ENCODE measurements around the gene PCGF6. TPM values are rescaled to one million over a fixed set of nuclear protein-coding genes. Genes with fewer than 3 reads are reported as not detected.
"Not testable (repeated sequence)": the region's sequence is repeated elsewhere in the genome, so short reads cannot be mapped to it uniquely, and the experiment has no call there.

The PCGF6 gene
- polyA plus RNA-seq, 1 of the 3 experiments (the other 2 are of a cell fraction): 5.1 TPM

- H3K4me1 ChIP-seq (ENCODE audit: control insufficient read depth in 1 of 2, insufficient read depth in 2 of 2, low read depth in 1 of 2, low read length in 1 of 2): no peaks in the 10 kb centered on the region
- no peak for TF ChIP-seq FOXJ3 (CRISPR knock-in tag; IDR thresholded peaks at IDR 0.05)
- TF ChIP-seq TCF12 (IDR thresholded peaks at IDR 0.05): no peak
- no peak for TF ChIP-seq MAX (IDR thresholded peaks at IDR 0.05; ENCODE audit: low read depth)
- no peaks in the 10 kb centered on the region for H3K27me3 ChIP-seq (ENCODE audit: insufficient read depth)
- no peak overlapping the region for H3K27ac ChIP-seq (ENCODE audit: low read depth in 2 of 2, low read length in 1 of 2)
- WGBS (ENCODE audit: low lambda C conversion rate): 65% methylated on average over 5 of the region's 5 CpGs
- peaks cover 3% of the 10 kb centered on the region for H3F3A ChIP-seq (replicated peaks; ENCODE audit: insufficient read depth)
- no peak overlapping the region for H2AFZ ChIP-seq (ENCODE audit: low read depth)
- H3K4me3 ChIP-seq (ENCODE audit: low read depth in 2 of 2, low read length in 1 of 2): no peak overlapping the region
- ChIA-PET CTCF (no interaction called here), POLR2A (interaction anchor here (0.6 kb wide), 1 partner anchor 374 kb away, joined by 3 read pairs; no protein-coding TSS in a partner anchor)
- no peak overlapping the region for H3K9ac ChIP-seq
- H3K36me3 ChIP-seq (replicated peaks in 1 of 2; ENCODE audit: control insufficient read depth in 1 of 2, insufficient read depth in 2 of 2, low read length in 1 of 2): no peaks in the 10 kb centered on the region
- no peaks in the 10 kb centered on the region for H4K20me1 ChIP-seq (ENCODE audit: insufficient read depth)
- no peaks in the 10 kb centered on the region for H3K9me2 ChIP-seq
- H3K9me3 ChIP-seq: no peaks in the 10 kb centered on the region
- no peaks in the 10 kb centered on the region for H3K79me2 ChIP-seq (ENCODE audit: insufficient read depth)
- no peak overlapping the region for H3K4me2 ChIP-seq
- no peak for DNase-seq
These were observed 5.1 kb upstream of the PCGF6 start for GRCh38 chr10:103355906-103356599.

GRCh38 chr10:103354567-103354966 is 3.6 kb upstream of the PCGF6 start:
- H4K20me1 ChIP-seq (ENCODE audit: insufficient read depth); H2AFZ ChIP-seq (ENCODE audit: low read depth); H3K4me1 ChIP-seq (ENCODE audit: control insufficient read depth in 1 of 2, insufficient read depth in 2 of 2, low read depth in 1 of 2, low read length in 1 of 2); H3K9ac ChIP-seq; H3K27ac ChIP-seq (ENCODE audit: low read depth in 2 of 2, low read length in 1 of 2); CTCF ChIA-PET; POLR2A ChIA-PET; H3K27me3 ChIP-seq (ENCODE audit: insufficient read depth); H3K4me2 ChIP-seq; H3K9me2 ChIP-seq; DNase-seq; H3K36me3 ChIP-seq (replicated peaks in 1 of 2; ENCODE audit: control insufficient read depth in 1 of 2, insufficient read depth in 2 of 2, low read length in 1 of 2); H3K4me3 ChIP-seq (ENCODE audit: low read depth in 2 of 2, low read length in 1 of 2); H3K9me3 ChIP-seq: not testable (repeated sequence)
- WGBS (ENCODE audit: low lambda C conversion rate): 94% methylated on average over 4 of the region's 4 CpGs
- Histone ChIP-seq H3F3A (replicated peaks; ENCODE audit: insufficient read depth) (peaks cover 11% of the 10 kb centered on the region), H3K79me2 (ENCODE audit: insufficient read depth) (peaks cover 13% of the 10 kb centered on the region)

GRCh38 chr10:103353281-103353680 is 2.3 kb upstream of the PCGF6 start:
- no peaks in the 10 kb centered on the region; a peak in 1 of 4 replicates for H3K4me1 ChIP-seq (ENCODE audit: control insufficient read depth in 1 of 2, insufficient read depth in 2 of 2, low read depth in 1 of 2, low read length in 1 of 2)
- no peak overlapping the region for H3K4me2 ChIP-seq
- no peaks in the 10 kb centered on the region for H4K20me1 ChIP-seq (ENCODE audit: insufficient read depth)
- ChIA-PET POLR2A (no interaction called here), CTCF (interaction anchor here (1.3 kb wide), 2 partner anchors 14 to 19 kb away, joined by 3 read pairs; no protein-coding TSS in a partner anchor)
- no peak overlapping the region for H3K9ac ChIP-seq
- no peaks in the 10 kb centered on the region for H3K27me3 ChIP-seq (ENCODE audit: insufficient read depth)
- H3K9me3 ChIP-seq: no peaks in the 10 kb centered on the region
- H3K4me3 ChIP-seq (ENCODE audit: low read depth in 2 of 2, low read length in 1 of 2): no peak overlapping the region
- H3F3A ChIP-seq (replicated peaks; ENCODE audit: insufficient read depth): peaks cover 11% of the 10 kb centered on the region
- H3K79me2 ChIP-seq (ENCODE audit: insufficient read depth): peaks cover 26% of the 10 kb centered on the region
- peaks cover 0 to 8% of the 10 kb centered on the region in 2 experiments for H3K36me3 ChIP-seq (replicated peaks in 1 of 2; ENCODE audit: control insufficient read depth in 1 of 2, insufficient read depth in 2 of 2, low read length in 1 of 2)
- TF ChIP-seq ELF1 (IDR thresholded peaks at IDR 0.05): no peak
- no peak for TF ChIP-seq MAX (IDR thresholded peaks at IDR 0.05; ENCODE audit: low read depth)
- H3K9me2 ChIP-seq: no peaks in the 10 kb centered on the region
- 43% methylated on average over 2 of the region's 2 CpGs for WGBS (ENCODE audit: low lambda C conversion rate)
- no peak overlapping the region for H2AFZ ChIP-seq (ENCODE audit: low read depth)
- H3K27ac ChIP-seq (ENCODE audit: low read depth in 2 of 2, low read length in 1 of 2): no peak overlapping the region
- no peak for DNase-seq

Measured in SK-N-SH (cell line).